GM12878 (cell line): ENCODE data around the gene MORC3. TPM values are rescaled to one million over a fixed set of nuclear protein-coding genes. Genes with fewer than 3 reads are reported as not detected.

ENCODE experiments used
- CREM ChIP-seq: IDR thresholded peaks from 2 replicates; pipeline ENCODE4 v1.6.1; 2014; ENCODE audit warnings: antibody characterized with exemption, low read depth
- DPF2 ChIP-seq: fragments of 450-650 bp; IDR thresholded peaks from 2 replicates; pipeline ENCODE4 v1.6.1; 2017; ENCODE audit warnings: mild to moderate bottlenecking
- GABPA ChIP-seq: IDR thresholded peaks from 2 replicates; pipeline ENCODE4 v1.6.1; 2014; ENCODE audit warnings: antibody characterized with exemption, low read depth, mild to moderate bottlenecking, inconsistent platforms
- IKZF2 ChIP-seq, 2 experiments: fragments of 450-650 bp; IDR thresholded peaks; 2 replicates each; pipeline ENCODE4 v1.6.1; 2017; ENCODE audit warnings: mild to moderate bottlenecking in 2 of 2, moderate library complexity in 2 of 2
- IRF4 ChIP-seq: IDR thresholded peaks from 2 replicates; pipeline ENCODE4 v1.6.1; 2011; ENCODE audit warnings: low read depth, low read length
- JUNB ChIP-seq: IDR thresholded peaks from 2 replicates; pipeline ENCODE4 v1.6.1; 2016; ENCODE audit warnings: antibody characterized with exemption, mild to moderate bottlenecking
- NFXL1 ChIP-seq: fragments of 450-650 bp; IDR thresholded peaks from 2 replicates; pipeline ENCODE4 v1.6.1; 2017; ENCODE audit warnings: antibody characterized with exemption, mild to moderate bottlenecking, borderline replicate concordance
- NFYA ChIP-seq: IDR thresholded peaks from 2 replicates; pipeline ENCODE4 v1.6.1; 2011; ENCODE audit warnings: low read depth, mild to moderate bottlenecking, low read length, improper control_type of control experiment, borderline replicate concordance
- PBX3 ChIP-seq: IDR thresholded peaks from 2 replicates; pipeline ENCODE4 v1.6.1; 2011; ENCODE audit warnings: mild to moderate bottlenecking, low read depth, low read length, moderate library complexity; ENCODE audit not compliant: insufficient replicate concordance
- SIN3A ChIP-seq: IDR thresholded peaks from 2 replicates; pipeline ENCODE4 v1.6.1; 2012; ENCODE audit warnings: low read depth, low read length, improper control_type of control experiment
- SMAD5 ChIP-seq: IDR thresholded peaks from 2 replicates; pipeline ENCODE4 v1.6.1; 2016; ENCODE audit warnings: antibody characterized with exemption, low read depth
- SMC3 ChIP-seq: IDR thresholded peaks from 2 replicates; pipeline ENCODE4 v1.6.1; 2011; ENCODE audit warnings: low read length, improper control_type of control experiment, borderline replicate concordance
- SP1 ChIP-seq: IDR thresholded peaks from one replicate; pipeline ENCODE4 v1.6.1; 2011; ENCODE audit warnings: low read depth, low read length
- polyA plus RNA-seq, 11 experiments: library from polyadenylated mRNA; depleted of rRNA in 4 of 11; unstranded in 6 of 11; stranded (reverse) in 5 of 11; fragments of >200 nt; fragmentation: Nextera tagmentation in 4 of 11; fragmentation: Illumina TruSeq in 1 of 11; extraction: Ambion mirVana in 4 of 11; extraction: Trizol in 1 of 11; gene quantifications; 1 replicate in 1 of 11; 2 replicates in 10 of 11; pipeline versions ENCODE4 v1.2.1 to v1.2.3, GENCODE V29; 2011 to 2016; ENCODE audit warnings: inconsistent platforms in 2 of 11, missing spikeins in 2 of 11, low read depth in 1 of 11
- total RNA-seq, 4 experiments: library from RNA; depleted of rRNA in 3 of 4; stranded (reverse); fragments of >200 nt in 3 of 4; fragmentation: Illumina TruSeq in 1 of 4; extraction: Trizol in 1 of 4; gene quantifications; 2 replicates each; pipeline versions ENCODE4 v1.2.1 to v1.2.3, GENCODE V29; 2013 to 2021

The MORC3 gene
- total and polyA plus RNA-seq, 10 of the 15 experiments (the other 5 are each of a cell fraction or from before 2014, with no cell fraction given): 5.5 to 29.9 (median 16.3) TPM

- no peak for TF ChIP-seq IRF4
- TF ChIP-seq SP1: peak; percentile 81
- TF ChIP-seq SMAD5: no peak
- 0 out of 2 replicates have a peak, but pooled peaks have one; percentile 41 for TF ChIP-seq GABPA
- TF ChIP-seq NFXL1: no peak
- no peak for TF ChIP-seq NFYA
- TF ChIP-seq JUNB: no peak
- peak; percentile 56; the same call in 1 of the 2 replicates for TF ChIP-seq DPF2
- peak; percentile 21; the same call in 1 of the 2 replicates for TF ChIP-seq CREM
- TF ChIP-seq IKZF2 (IDR thresholded peaks at IDR 0.05): no peak
- no peak for TF ChIP-seq SIN3A
- no peak for TF ChIP-seq PBX3
- no peak for TF ChIP-seq SMC3
- TF ChIP-seq, all 136 proteins: peak for 27
Observed at GRCh38 chr21:36385233-36386030, 65.4 kb downstream of the MORC3 start, which contains the start of gene CHAF1B (continued).
